Daoy (cell line): ENCODE results near the gene EVI2B. TPM values are rescaled to one million over a fixed set of nuclear protein-coding genes. Genes with fewer than 3 reads are reported as not detected.
"Not testable (repeated sequence)": the region's sequence is repeated elsewhere in the genome, so short reads cannot be mapped to it uniquely, and the experiment has no call there.

ENCODE experiments used
- DNase-seq: peaks from one replicate; pipeline ENCODE4 v3.0.0-alpha.2; 2015; ENCODE audit warnings: low read depth
- total RNA-seq: library from RNA; depleted of rRNA; stranded (reverse); fragments of >200 nt; shearing (Covaris generic); gene quantifications from 2 replicates; pipeline ENCODE4 v1.2.3, GENCODE V29; 2014; rRNA removed

EVI2B gene
- total RNA-seq, result not detected in 2 replicates

- peak; percentile 45 for DNase-seq
Measured at GRCh38 chr17:31313982-31314781, at the start of gene EVI2B. Gene EVI2B (minus strand): TSS chr17:31314054. CDS start chr17:31305609, 8,445 bp downstream.

DNA sequence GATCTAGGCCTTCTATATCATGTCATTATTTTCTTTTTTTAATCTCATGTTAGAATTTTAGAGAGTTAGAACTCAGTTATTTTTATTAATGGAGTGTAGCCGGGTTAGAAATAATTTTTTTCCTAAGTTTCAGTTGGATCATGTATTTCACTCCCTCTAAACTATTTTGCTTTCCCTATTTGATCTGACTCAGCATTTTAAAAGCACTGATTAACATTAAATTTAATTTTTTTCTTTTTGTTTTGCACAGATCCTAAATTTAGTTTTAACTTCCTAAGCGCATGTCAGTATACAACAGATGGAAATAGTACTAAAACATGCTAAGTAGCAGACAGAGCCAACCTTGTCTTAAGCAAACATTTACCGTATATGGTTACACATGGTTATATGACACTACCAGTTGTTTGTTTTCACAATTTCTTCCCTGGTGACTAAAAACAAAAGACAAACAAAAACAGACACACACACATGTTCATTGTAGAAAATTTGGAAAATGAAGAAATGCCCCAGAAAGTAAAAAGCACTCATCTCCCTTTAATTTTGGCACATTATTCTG lies 44.1 kb upstream of the EVI2B start:
- no peak for DNase-seq

GRCh38 chr17:31357091-31357490 lies 43.2 kb upstream of the EVI2B start:
- DNase-seq, result no peak

DNA sequence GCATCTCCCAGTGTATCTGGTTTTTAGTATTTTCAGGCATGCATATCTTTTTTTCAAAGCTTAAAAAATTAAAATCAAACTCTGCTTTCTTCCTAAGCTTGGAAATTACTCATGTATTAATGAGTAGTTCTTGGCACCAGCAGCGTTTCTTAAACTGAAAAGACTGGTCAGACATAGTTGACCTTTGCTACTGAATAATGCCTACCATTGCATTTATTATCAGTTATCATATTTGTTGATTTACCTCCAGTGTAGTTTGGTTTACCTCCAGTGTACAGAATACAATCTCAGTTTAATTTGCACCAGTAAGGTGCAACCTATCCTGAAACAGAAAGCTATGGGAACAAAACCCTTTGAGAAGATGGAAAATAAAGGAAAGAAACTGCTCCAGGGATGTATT lies 42.1 kb upstream of the EVI2B start:
- DNase-seq, result no peak

GRCh38 chr17:31349454-31349853 lies 35.6 kb upstream of the EVI2B start:
- no peak for DNase-seq

DNA sequence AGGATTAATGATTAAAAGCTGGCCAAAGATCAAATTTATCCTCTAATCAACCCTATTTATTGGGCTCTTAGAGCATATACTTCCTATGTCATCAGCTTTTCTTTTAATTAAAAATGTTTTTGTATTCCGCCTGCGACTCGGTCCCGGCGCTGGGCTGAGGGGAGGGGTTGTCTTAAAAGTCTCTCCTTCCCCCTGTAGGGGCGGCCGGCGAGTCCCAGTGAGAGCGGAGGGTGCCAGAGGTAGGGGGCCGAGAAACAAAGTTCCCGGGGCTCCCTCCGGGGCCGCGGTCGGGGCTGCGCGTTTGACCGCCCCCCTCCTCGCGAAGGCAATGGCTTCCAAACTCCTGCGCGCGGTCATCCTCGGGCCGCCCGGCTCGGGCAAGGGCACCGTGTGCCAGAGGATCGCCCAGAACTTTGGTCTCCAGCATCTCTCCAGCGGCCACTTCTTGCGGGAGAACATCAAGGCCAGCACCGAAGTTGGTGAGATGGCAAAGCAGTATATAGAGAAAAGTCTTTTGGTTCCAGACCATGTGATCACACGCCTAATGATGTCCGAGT lies 31.4 kb upstream of the EVI2B start:
- not testable (repeated sequence) for DNase-seq

DNA sequence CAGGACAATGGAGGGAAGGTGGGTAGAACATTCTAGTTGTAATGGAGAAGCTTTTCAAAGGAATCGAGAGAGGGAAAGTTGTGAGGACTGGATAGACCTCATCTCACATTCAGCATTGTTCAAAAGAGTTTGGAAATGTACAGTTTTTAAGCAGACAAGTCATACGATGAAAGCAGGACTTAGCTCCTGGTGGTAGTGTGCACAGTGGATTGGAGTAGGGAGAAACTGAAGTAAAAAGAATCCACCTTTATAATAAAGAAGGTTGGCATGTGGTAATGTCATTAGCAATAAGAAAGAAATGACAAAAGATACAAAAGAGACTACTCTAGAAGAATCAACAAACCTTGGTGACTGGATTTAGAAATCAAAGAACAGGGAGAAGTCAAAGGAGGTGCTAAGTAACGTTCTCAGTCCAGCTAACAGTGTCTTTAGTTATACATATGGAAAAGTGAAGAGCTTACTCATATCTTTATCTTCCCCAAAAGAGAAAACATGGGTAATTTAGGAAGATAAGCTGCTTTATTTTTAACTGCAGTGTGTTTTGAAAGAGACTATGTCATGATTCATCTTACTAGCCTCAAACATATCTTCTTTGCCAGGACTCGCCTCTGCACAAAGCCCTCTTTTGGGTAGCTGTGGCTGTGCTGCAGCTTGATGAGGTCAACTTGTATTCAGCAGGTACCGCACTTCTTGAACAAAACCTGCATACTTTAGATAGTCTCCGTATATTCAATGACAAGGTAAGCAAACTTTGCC lies 26.2 kb upstream of the EVI2B start:
- peak; percentile 73 for DNase-seq

DNA sequence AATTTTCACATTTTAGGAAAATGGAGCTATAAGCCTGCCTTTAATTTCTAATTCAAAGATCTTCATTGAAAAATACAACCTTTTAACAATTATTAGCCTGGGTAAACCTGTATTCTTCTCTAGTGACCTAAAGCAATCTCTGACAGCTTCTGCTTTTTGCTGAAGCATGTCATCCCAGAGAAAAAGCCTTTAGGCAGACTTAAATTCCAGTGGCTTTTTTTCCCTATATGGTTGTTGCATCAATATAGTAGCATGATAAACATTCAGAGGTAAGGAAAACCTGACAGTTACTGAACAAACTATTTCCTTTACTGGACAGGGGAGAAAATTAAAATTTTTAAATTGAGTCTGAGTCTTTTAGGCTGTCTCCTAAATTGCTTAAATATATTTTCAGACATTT lies 15.4 kb upstream of the EVI2B start:
- DNase-seq, result no peak

GRCh38 chr17:31328160-31328535 lies 14.3 kb upstream of the EVI2B start:
- peak; percentile 25 for DNase-seq

GRCh38 chr17:31327534-31328159 lies 13.8 kb upstream of the EVI2B start:
- peak; percentile 88 for DNase-seq

DNA sequence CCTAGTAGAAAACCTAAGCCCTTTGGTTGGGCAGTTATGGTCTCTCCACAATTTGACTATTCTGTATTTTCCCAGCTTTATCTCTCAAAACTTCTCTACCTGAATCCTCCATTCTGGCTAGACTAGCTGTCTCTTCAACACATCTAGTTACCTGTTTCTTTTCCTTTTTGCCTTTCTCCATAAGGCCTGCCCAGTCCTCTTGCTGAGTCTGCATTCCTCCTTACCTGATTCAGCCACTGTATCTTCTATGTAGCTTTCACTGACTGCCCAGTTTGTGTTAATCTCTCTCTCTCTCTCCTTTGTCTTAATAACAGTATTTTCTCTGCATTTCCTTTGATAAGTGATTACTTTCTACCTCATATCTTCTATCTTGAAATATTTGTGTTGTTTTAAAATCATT lies 9.7 kb upstream of the EVI2B start:
- DNase-seq, result no peak

GRCh38 chr17:31321966-31322365 lies 8.1 kb upstream of the EVI2B start:
- DNase-seq, result no peak

GRCh38 chr17:31321481-31321880 lies 7.6 kb upstream of the EVI2B start, which contains the start of gene EVI2A:
Gene EVI2A (minus strand): TSS chr17:31321622. CDS start chr17:31319013, 2,609 bp downstream.
- peak; percentile 84 for DNase-seq

DNA sequence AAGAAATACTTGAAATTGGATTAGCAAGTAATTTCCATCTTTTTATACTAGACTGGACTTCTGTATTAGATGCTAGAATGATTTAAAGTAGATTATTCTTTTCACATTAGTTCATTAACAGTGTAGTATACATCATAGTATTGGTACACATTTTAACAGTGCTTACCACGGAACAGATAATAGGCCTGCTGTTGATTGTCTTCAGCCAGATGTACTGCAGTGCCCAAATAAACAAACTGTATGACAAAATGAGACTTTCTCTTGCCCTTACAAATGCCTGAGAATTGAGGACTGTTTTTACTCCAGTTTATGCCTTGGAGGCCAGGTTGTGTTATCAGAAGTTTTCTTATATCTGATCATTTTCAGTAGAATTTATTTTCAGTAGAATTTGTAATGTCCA lies 6.9 kb upstream of the EVI2B start:
- peak; percentile 7 for DNase-seq

DNA sequence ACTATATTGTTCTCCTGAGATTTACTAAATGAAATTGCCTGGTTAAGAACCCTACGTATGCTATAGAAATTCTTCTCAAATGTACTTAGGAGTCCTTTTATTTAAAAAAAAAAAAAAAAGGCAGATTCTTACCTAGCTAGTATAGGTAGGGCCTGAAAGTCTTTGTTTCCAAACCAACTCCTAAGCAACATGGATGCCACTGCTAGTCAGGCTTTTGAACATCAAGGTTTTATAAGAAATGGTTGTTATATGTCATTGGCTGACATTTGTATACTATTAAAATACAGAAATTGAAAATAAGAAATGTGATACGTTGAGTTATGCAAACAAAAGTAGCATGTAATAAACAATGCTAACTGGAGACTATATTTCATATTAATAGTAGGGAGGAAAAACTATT lies 6.4 kb upstream of the EVI2B start:
- DNase-seq, result no peak

DNA sequence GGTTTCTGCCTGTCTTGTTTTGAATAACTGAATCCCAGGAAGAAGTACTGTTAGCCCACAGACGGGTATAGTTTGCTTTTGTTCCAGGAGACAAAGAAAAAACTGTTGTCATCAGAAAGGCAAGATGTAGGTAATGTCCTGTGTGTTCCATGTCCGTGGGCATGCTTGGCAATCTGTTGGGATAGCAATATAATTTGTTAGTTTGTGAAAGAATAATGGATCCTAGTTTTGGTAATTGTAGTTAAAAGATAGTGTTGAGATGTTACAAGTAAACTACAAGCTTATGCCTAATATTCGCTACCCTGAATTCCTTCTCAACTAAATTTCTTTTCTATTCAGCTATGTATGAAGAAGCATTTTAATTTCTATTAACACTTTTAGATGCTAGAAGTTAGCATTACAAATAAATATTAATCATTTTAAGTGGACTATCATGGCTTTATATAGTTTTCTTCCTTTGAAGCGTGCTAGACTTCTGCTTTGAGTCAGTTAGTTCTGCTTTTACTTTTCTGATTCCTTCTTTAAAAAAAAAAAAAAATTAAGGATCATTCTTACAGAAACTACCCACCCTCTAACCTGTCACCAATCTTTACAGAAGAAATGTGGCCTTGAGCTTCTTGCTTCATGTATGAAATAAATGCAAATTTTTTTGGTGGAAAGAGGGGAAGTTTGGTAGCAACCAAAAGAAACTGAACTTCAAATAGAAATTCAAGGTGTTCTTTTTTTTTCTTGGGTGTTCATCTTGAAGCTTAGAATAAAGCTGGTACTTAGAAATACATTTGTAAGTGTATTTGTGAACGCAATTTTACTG lies 5.2 kb upstream of the EVI2B start:
- DNase-seq, result no peak

GRCh38 chr17:31318298-31318801 lies 4.5 kb upstream of the EVI2B start:
- DNase-seq, result peak; percentile 81

DNA sequence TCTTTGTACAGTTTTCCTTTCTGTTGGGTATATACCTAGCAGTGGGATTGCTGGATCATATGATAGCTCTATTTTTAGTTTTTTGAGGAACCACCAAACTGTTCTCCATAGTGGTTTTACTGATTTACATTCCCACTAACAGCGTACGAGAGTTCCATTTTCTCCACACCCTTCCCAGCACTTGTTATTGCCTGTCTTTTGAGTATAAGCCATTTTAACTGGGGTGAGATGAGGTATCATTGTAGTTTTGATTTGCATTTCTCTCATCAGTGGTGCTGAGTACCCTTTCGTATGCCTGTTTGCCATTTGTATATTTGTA lies 887 bp upstream of the EVI2B start:
- no peak for DNase-seq

- not testable (repeated sequence) for DNase-seq
Measured at GRCh38 chr17:31312223-31312622, 1.6 kb downstream of the EVI2B start.

GRCh38 chr17:31311526-31311925 lies 2.3 kb downstream of the EVI2B start:
- no peak for DNase-seq

DNA sequence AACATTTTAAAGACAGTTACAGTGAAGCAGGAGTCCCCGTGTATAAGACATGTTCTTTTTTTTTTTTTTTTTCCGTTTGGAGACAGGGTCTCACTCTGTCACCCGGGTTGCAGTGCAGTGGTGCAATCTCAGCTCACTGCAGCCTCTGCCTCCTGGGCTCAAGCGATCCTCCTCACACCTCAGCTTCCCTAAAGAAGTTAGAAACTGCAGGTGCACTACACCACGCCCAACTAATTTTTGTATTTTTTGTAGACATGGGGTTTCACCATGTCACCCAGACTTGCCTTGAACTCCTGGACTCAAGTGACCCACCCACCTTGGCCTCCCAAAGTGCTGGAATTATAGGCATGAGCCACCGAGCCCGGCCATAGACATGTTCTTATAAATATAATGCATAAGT lies 3.0 kb downstream of the EVI2B start:
- DNase-seq, result no peak
